OCI-LY1 (cell line): Measurements from ENCODE around the gene HAS3.
"Not testable (repeated sequence)": the region's sequence is repeated elsewhere in the genome, so short reads cannot be mapped to it uniquely, and the experiment has no call there.

Experiments
- H2AFZ ChIP-seq: fragments of 200-600 bp; sonication (generic), shearing (Covaris generic); 2 replicates; pipeline ENCODE4 v1.6.0; 2014; ENCODE audit warnings: antibody characterized with exemption, mild to moderate bottlenecking, low read length
- H3F3A ChIP-seq: fragments of 200-600 bp; sonication (generic), shearing (Covaris generic); 2 replicates; pipeline ENCODE4 v1.6.0; 2014; ENCODE audit warnings: mild to moderate bottlenecking, antibody characterized with exemption, low read length, moderate library complexity; ENCODE audit not compliant: insufficient read depth
- H3K27ac ChIP-seq: fragments of 200-600 bp; sonication (generic); 2 replicates; pipeline ENCODE4 v1.5.1; 2014; ENCODE audit warnings: low read length, mixed run types, mild to moderate bottlenecking, low read depth; ENCODE audit not compliant: poor library complexity, severe bottlenecking
- H3K27me3 ChIP-seq: fragments of 200-600 bp; sonication (generic); 2 replicates; pipeline ENCODE4 v1.6.0; 2014; ENCODE audit warnings: antibody characterized with exemption, mild to moderate bottlenecking, low read length, moderate library complexity; ENCODE audit not compliant: insufficient read depth
- H3K36me3 ChIP-seq: fragments of 200-600 bp; sonication (generic); 2 replicates; pipeline ENCODE4 v1.6.1; 2014; ENCODE audit warnings: mild to moderate bottlenecking, antibody characterized with exemption, low read length, moderate library complexity, mixed read lengths; ENCODE audit not compliant: insufficient read depth
- H3K4me1 ChIP-seq: fragments of 200-600 bp; sonication (generic); 2 replicates; pipeline ENCODE4 v1.5.1; 2014; ENCODE audit warnings: mild to moderate bottlenecking, low read length, moderate library complexity; ENCODE audit not compliant: insufficient read depth, severe bottlenecking
- H3K4me2 ChIP-seq: fragments of 200-600 bp; sonication (generic), shearing (Covaris generic); 2 replicates; pipeline ENCODE4 v1.6.1; 2014; ENCODE audit warnings: low read length
- H3K4me3 ChIP-seq: fragments of 200-600 bp; sonication (generic); 2 replicates; pipeline ENCODE4 v1.5.1; 2014; ENCODE audit warnings: low read length, low read depth, mild to moderate bottlenecking, mixed read lengths; ENCODE audit not compliant: poor library complexity, severe bottlenecking
- H3K79me2 ChIP-seq: fragments of 200-600 bp; shearing (Covaris generic); 2 replicates; pipeline ENCODE4 v1.6.1; 2016; ENCODE audit warnings: mixed run types, low read length, mixed read lengths; ENCODE audit not compliant: insufficient read depth
- H3K9ac ChIP-seq: fragments of 200-600 bp; sonication (generic), shearing (Covaris generic); 2 replicates; pipeline ENCODE4 v1.6.1; 2014; ENCODE audit warnings: mild to moderate bottlenecking, low read length, mixed read lengths
- H3K9me2 ChIP-seq: fragments of 200-600 bp; sonication (generic), shearing (Covaris generic); 2 replicates; pipeline ENCODE4 v1.6.1; 2014; ENCODE audit warnings: low read depth, mild to moderate bottlenecking, low read length, mixed read lengths
- H3K9me3 ChIP-seq: fragments of 200-600 bp; shearing (Covaris generic); 2 replicates; pipeline ENCODE4 v1.6.1; 2014; ENCODE audit warnings: low read length, mixed read lengths
- H4K20me1 ChIP-seq: fragments of 200-600 bp; sonication (generic), shearing (Covaris generic); 2 replicates; pipeline ENCODE4 v1.6.0; 2016; ENCODE audit warnings: mild to moderate bottlenecking, low read length; ENCODE audit not compliant: insufficient read depth
- CTCF ChIP-seq: fragments of 200-600 bp; sonication (generic), shearing (Covaris generic); IDR thresholded peaks from 2 replicates; pipeline ENCODE4 v1.5.1; 2017; ENCODE audit warnings: mild to moderate bottlenecking, antibody characterized with exemption, low read length, moderate library complexity, mixed read lengths
- EZH2 ChIP-seq: fragments of 200-600 bp; sonication (generic), shearing (Covaris generic); IDR thresholded peaks from 2 replicates; pipeline ENCODE4 v1.8.0; 2017; ENCODE audit warnings: borderline replicate concordance, mixed run types, mild to moderate bottlenecking, antibody characterized with exemption, low read length, moderate library complexity, mixed read lengths

Gene HAS3

GRCh38 chr16:69057400-69058378, 47.8 kb upstream of the HAS3 start:
- no peak overlapping the region for H3K27ac ChIP-seq
- no peak overlapping the region for H3K9ac ChIP-seq
- H3K36me3 ChIP-seq, result no peaks in the 10 kb centered on the region
- no peaks in the 10 kb centered on the region for H3K79me2 ChIP-seq
- no peak for TF ChIP-seq CTCF
- no peak for TF ChIP-seq EZH2
- no peaks in the 10 kb centered on the region for H3K27me3 ChIP-seq
- H3K9me2 ChIP-seq, result no peaks in the 10 kb centered on the region
- H3K4me1 ChIP-seq, result no peaks in the 10 kb centered on the region
- H3K4me2 ChIP-seq, result no peak overlapping the region
- H2AFZ ChIP-seq, result no peak overlapping the region
- no peaks in the 10 kb centered on the region for H3K9me3 ChIP-seq
- no peaks in the 10 kb centered on the region for H3F3A ChIP-seq
- H4K20me1 ChIP-seq, result no peaks in the 10 kb centered on the region
- no peak overlapping the region for H3K4me3 ChIP-seq

- H3K9ac ChIP-seq, H3K27ac ChIP-seq, H3K9me3 ChIP-seq, H3K4me1 ChIP-seq, H3K4me3 ChIP-seq, H3F3A ChIP-seq, H3K27me3 ChIP-seq, H3K36me3 ChIP-seq, H3K4me2 ChIP-seq, H3K9me2 ChIP-seq, H4K20me1 ChIP-seq, H3K79me2 ChIP-seq, H2AFZ ChIP-seq: not testable (repeated sequence)
Measured at GRCh38 chr16:69063491-69063890, 42.0 kb upstream of the HAS3 start.

- no peaks in the 10 kb centered on the region for H3K9me3 ChIP-seq
- H2AFZ ChIP-seq, result no peak overlapping the region
- no peak overlapping the region for H3K27ac ChIP-seq
- no peak overlapping the region for H3K4me2 ChIP-seq
- H3K36me3 ChIP-seq, result no peaks in the 10 kb centered on the region
- H3K9me2 ChIP-seq, result no peaks in the 10 kb centered on the region
- TF ChIP-seq CTCF (no peak), EZH2 (no peak)
- H3F3A ChIP-seq, result no peaks in the 10 kb centered on the region
- H3K4me3 ChIP-seq, result no peak overlapping the region
- H3K9ac ChIP-seq, result no peak overlapping the region
- H3K27me3 ChIP-seq, result no peaks in the 10 kb centered on the region
- no peaks in the 10 kb centered on the region for H3K4me1 ChIP-seq
- H3K79me2 ChIP-seq, result no peaks in the 10 kb centered on the region
- H4K20me1 ChIP-seq, result no peaks in the 10 kb centered on the region
Measured at GRCh38 chr16:69064124-69064763, 41.2 kb upstream of the HAS3 start.
